GM21367 (cell line): ENCODE results near the gene CFAP46.

Source experiments
- ATAC-seq: cut with Tn5 transposase; IDR thresholded peaks from one replicate; pipeline ENCODE4 v1.9.1; 2021; ENCODE audit not compliant: unreplicated experiment

Gene CFAP46

GRCh38 chr10:132980426-132981172, 38.2 kb upstream of the CFAP46 start:
- ATAC-seq: no peak

DNA sequence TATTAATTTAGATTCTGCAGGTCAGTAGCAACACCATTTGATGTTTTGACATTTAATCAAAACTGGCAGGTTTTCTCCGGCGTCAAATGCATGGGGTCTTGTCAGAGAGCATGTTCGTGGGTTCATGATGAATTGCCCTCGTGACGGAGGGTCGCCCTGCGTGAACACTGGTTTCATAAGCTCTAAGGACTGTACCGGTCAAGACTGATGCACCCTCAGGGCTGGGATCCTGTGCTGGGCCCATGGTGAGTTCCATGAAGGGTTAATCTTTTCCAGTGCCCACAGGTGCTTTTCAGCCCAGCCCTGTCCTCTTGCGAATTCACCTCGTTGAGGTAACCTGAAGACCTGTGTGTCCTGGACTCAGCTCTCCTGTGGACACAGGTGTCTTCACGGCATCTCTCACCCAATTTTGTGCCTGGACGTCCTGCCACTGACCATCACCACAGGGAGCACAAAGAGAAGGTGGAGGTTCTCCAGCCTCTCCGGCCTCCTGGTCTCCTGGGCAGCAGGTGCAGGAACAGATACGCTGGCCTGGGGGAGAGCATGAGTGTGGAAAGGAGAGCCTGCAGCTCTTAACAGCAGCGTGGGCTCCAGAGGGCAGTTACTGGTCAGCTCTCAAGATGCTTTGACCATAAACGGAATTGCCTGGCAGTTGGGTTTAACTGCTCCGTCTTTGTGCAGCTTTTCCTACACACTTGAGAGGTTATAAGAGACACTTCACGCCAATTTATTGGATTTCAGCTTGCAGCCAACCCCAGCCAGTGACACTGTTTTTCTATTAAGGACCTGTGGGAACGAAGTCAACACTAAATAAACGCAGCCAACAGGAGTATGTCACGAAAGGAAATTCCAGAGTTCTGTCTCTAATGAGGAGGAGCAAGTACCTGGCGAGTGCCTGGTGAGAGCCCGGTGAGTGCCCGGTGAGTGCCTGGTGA, 37.4 kb upstream of the CFAP46 start:
- no peak for ATAC-seq

DNA sequence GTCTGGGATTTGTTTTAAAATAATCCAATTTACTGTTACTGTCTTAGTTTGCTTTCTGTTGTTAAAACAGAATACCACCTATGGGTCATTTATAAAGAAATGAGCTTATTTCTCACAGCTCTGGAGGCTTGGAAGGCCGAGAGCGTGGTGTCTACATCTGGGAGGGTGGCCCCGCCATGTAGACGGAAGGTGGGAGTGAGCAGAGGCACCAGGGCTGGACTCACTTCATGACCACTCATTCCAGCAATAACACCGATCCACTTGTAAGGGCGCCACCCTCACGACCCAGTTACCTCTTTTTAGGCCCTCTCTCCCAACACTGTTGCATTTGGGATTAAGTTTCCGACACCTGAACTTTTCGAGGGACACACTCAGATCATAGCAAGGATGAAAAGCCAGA, 36.2 kb upstream of the CFAP46 start:
- ATAC-seq: no peak

DNA sequence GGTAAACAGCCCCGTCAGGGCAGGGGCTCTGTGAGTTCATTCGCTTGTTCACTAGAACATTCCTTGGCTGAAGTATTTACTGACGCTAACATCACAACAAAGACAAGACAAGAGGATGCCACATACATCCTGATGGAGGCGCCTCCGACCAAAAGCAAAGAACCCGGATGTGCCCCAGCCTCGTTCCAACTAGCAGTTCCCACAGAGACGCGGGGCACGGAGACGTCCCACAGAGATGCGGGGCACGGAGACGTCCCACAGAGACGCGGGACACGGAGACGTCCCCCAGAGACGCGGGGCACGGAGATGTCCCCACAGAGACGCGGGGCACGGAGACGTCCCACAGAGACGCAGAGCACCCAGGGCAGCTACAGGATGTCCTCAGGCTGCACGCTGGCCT, 35.4 kb upstream of the CFAP46 start:
- no peak for ATAC-seq

GRCh38 chr10:132977076-132977475, 34.7 kb upstream of the CFAP46 start:
- no peak for ATAC-seq

DNA sequence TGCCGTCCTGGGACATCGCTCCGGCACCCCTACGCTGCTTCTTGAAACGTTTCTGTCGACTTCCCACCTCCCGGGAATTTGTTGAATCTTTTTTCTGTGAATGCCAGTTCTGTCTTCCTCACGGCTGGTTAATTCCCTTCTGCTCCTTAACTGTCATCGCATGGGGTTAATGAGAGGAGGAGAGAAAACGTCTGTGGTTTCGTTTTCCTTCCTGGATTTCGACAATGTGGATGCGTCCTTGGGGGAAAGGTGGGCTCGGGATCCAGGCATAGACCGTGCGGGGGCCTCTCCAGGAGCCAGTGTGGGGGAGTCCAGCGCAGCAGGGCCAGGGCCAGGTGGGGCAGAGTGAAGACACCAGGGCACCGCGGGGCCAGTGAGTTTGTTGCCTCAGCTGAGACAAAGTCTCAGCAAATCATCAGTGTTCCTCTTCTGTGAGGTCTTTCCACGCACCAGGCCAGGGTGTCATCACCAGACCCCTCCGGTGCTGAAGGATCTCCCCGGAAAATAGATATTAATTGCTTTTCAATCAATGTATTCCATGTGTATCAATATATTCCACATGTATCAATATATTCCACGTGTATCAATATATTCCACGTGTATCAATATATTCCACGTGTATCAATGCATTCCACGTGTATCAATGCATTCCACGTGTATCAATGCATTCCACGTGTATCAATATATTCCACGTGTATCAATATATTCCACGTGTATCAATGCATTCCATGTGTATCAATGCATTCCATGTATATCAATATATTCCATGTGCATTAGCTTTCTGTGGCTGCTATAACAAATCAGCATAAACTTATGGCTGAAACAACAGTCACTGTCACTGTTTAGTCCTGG, 33.7 kb upstream of the CFAP46 start:
- ATAC-seq: no peak

GRCh38 chr10:132974886-132975830, 32.8 kb upstream of the CFAP46 start:
- ATAC-seq: no peak

DNA sequence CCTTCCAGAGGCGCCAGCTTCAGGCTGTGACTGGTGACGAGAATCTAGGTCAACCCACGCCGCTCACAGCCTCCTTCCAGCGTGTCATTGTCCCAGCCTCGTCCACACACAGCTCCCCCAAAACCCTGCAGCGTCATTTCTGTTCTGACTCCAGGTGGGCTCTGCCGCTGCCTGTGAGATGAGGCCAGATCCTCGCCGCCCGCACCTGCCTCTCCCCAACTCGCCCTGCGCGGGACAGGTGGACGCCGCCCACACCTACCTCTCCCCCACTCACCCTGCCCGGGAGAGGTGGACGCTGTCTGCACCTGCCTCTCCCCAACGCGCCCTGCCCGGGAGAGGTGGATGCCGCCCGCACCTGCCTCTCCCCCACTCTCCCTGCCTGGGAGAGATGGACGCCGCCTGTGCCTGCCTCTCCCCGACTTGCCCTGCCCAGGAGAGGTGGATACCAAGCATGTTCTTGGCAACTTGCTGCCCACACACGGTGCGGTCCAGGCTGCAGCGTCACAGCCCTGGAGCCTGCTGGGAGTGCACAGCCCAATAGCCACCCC, 32.0 kb upstream of the CFAP46 start:
- no peak for ATAC-seq

GRCh38 chr10:132973903-132974241, 31.5 kb upstream of the CFAP46 start:
- ATAC-seq: no peak

- no peak for ATAC-seq
Observed at GRCh38 chr10:132972986-132973902, 30.9 kb upstream of the CFAP46 start.

DNA sequence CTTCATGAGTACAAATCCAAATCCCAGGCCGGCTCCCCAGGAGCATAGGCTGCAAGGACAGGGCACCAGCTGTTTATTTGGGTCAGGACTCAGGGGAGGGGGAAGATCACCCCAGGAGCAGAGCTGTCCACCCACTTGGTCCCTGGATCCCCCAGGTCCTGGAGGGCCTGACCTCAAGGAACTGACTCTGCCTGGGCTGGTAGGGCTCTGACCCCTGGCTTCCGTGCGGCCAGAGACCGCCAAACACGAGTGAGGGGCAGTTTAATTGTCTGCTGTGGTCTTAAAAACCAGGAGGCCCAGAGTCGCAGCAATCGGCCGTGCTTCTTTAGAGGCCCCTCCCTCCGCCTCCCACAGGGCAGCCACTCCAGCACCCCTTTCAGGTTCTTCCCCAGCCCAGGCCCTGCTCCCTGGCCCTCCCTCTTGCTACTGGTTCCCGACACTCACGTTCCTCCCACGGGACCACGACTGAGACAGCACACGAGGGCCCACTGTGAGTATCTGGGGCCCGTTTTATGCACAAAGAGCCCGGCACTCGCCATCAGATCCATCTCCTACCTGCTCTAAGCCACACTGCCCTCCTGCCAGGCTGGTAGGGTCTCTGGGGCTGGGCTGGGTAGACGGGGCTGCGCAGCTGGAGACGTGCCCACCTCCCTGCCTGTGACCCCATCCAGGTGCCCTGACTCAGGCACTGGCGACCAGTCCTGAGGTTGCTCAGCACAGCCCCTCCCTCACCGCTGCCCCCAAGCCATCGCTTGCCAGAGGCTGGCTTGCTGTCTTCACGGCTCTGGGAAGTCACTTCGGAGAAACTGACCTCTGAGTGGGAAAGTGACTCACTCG, 30.0 kb upstream of the CFAP46 start:
- no peak for ATAC-seq

- no peak for ATAC-seq
Observed at GRCh38 chr10:132971448-132972148, 29.2 kb upstream of the CFAP46 start.

DNA sequence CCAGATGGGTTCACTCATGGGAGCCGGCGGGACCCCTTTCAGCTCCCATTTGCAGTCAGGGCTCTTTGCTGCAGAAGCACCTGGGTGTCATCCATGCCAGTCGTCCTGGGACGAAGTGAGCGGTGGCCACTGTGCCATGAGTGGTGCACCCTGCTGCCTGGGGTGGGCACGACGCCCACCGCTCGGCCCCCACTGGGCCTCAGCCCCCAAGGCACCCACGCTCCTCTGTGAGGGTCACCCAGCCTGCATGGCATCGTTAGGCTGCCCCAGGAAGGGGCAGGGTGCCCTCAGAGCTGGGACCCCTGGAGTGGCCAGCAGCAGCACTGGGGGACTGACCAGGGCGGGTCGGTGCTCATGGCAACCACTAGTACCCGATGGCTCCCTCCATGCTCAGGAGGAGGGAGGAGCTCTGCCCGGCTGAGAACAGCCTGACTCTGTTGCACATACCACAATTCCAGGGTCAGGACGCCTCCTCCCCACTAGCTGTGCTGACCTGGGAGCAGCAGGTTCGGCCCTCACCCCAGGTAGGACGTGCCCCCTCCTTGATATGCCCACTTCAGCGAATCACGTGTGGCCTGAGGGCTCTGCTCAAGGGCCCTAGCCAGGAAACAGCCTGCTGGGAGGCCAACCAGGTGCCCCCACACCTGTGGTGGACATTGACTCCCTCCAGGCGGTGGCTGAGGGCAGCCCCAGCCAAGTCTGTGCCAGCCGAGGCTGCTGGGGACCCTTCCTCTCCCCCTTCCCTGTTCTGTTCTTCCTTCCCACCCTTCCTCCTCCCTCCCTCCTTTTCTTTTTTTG, 28.5 kb upstream of the CFAP46 start:
- ATAC-seq: no peak

DNA sequence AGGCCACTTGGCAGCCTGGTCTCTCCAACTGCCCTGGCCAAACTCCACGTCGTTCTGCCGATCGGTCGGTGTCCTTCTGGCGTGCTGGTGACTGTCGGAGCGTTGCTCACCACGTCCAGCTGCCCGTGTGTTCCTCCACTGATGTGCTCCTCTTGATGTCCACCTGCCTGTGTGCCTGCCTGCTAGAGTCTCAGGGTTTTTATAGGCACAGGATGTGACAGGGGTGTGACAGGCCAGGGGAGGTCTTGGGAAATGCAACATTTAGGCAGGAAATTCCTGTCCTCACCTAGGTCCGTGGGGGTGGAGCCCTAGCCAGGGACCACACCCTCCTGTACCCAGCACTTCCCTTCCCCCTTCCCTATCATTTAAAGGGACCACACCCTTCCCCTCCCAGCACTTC, 25.2 kb upstream of the CFAP46 start:
- ATAC-seq: no peak

DNA sequence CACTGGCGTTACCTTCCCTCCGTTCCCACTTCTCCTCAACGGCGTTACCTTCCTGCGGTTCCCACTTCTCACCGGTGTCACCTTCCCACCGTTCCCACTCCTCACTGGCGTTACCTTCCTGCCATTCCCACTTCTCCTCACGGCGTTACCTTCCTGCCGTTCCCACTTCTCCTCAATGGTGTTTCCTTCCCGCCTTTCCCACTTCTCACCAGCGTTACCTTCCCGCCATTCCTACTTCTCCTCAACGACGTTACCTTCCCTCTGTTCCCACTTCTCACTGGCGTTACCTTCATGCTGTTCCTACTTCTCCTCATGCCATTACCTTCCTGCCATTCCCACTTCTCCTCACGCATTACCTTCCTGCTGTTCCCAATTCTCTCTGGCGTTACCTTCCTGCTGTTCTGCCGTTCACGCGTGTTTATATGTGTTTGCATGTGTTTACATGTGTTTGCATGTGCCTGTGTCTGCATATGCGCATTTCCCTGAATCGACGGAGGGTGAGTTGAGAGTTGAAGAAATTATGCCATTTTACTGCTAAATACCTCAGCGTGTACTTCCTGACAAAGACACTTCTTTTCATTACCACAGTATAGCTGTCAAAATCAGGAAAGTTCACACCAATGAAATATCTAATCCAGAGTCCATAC, 23.2 kb upstream of the CFAP46 start:
- no peak for ATAC-seq
